ENCODE data around the gene CCDC194. TPM values are rescaled to one million over a fixed set of nuclear protein-coding genes. Genes with fewer than 3 reads are reported as not detected.
A peak's percentile ranks its signal among the peaks of the same experiment; 100 is the strongest.

CCDC194 gene
- total and polyA plus RNA-seq, 2 of the 13 experiments (the other 11 are each of a cell fraction or from before 2014, with no cell fraction given) = 0.13 to 0.21 TPM

DNA sequence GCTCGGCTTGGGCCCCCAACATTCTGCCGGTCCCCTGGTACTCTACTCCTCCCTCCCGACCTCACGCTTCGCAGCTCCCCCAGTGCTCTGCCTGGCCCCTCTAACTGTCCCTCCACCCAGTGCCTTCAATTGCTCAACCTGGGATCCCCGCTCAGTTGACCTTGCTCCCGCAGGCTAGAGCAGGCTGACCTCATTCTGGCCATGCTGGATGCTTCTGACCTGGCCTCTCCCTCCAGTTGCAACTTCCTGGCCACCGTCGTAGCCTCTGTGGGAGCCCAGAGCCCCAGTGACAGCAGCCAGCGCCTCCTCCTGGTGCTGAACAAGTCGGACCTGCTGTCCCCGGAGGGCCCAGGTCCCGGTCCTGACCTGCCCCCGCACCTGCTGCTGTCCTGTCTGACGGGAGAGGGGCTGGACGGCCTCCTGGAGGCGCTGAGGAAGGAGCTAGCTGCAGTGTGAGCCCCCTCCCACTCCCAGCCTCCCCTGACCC, 53.1 kb downstream of the CCDC194 start:
- Histone ChIP-seq H3K4me2 (ENCODE audit: low read depth, low read length) (peak overlapping the region; percentile 72), H4K20me1 (ENCODE audit: insufficient read depth, low read length) (no peaks in the 10 kb centered on the region), H3K27ac (ENCODE audit: extremely low read length, insufficient read depth, low read length) (peak overlapping the region; percentile 66), H3K36me3 (replicated peaks in 1 of 2; ENCODE audit: control insufficient read depth in 1 of 2, insufficient read depth in 2 of 2, low read length in 2 of 2) (peaks cover 1 to 9% of the 10 kb centered on the region in 2 experiments; a peak in 1 of 5 replicates), H3K4me1 (ENCODE audit: insufficient read depth, low read length) (peaks cover 46% of the 10 kb centered on the region), H2AFZ (ENCODE audit: low read length) (no peak overlapping the region), H3K9me3 (ENCODE audit: low read length) (no peaks in the 10 kb centered on the region), H3K9ac (ENCODE audit: insufficient read depth, low read depth, low read length) (peak overlapping the region; percentile 20; the same call in 1 of the 2 replicates), H3K79me2 (ENCODE audit: insufficient read depth, low read length) (peaks cover 7% of the 10 kb centered on the region), H3K4me3 (replicated peaks in 1 of 3; ENCODE audit: insufficient read depth in 1 of 3, low read depth in 2 of 3, low read length in 3 of 3) (peak overlapping the region in 2 of 3 experiments; percentile 19 to 46; a peak in 2 of 6 replicates), H3K27me3 (ENCODE audit: control insufficient read depth in 1 of 2, insufficient read depth in 2 of 2, low read length in 2 of 2) (no peaks in the 10 kb centered on the region; a peak in 1 of 5 replicates)
- FAIRE-seq (peak; percentile 76), ATAC-seq (peak; percentile 71), DNase-seq (ENCODE audit: low spot score) (peak; percentile 81)
- no TSS peak for BruUV-seq (replicated peaks)
- POLR2A ChIA-PET = interaction anchor here (1.0 kb wide), 1 partner anchor 79 kb away, joined by 4 read pairs; the partner anchor contains the start of gene MVB12A
- in situ Hi-C loops (cut with HindIII; ENCODE audit: extremely low pct_ligation_motif_present, low pct_unique_long_range_greater_than_20kb) (no loop called here), intact Hi-C loops (cut with micrococcal nuclease; ENCODE audit: unreplicated experiment) (loop anchor here (10.0 kb wide), 1 partner anchor 124 kb away; the partner anchor contains the start of gene NXNL1)
- WGBS (ENCODE audit: low lambda C conversion rate) = 31% methylated on average over 16 of the region's 17 CpGs
- CTCF ChIA-PET (ENCODE audit: low intra/inter-chr PET ratio, low total read pairs) = no interaction called here
- peak; percentile 75 for TF ChIP-seq SAP130 (CRISPR knock-in tag; IDR thresholded peaks at IDR 0.05; ENCODE audit: low read depth)
- TF ChIP-seq ZNF547 (CRISPR knock-in tag; IDR thresholded peaks at IDR 0.05) = 0 out of 2 replicates have a peak, but pooled peaks have one; percentile 16
- no peak for TF ChIP-seq KDM3A (CRISPR knock-in tag; IDR thresholded peaks at IDR 0.05; ENCODE audit: low read depth)
- no peak for TF ChIP-seq NRL (CRISPR knock-in tag; IDR thresholded peaks at IDR 0.05; ENCODE audit: borderline replicate concordance)
- peak; percentile 65 for TF ChIP-seq MED1 (CRISPR knock-in tag; IDR thresholded peaks at IDR 0.05)
- no peak for TF ChIP-seq SOX13 (IDR thresholded peaks at IDR 0.05)
- peak in 1 of 2 experiments; percentile 22; a peak in 1 of 4 replicates for TF ChIP-seq SOX13 (CRISPR knock-in tag; conservative IDR thresholded peaks at IDR 0.05 in 1 of 2, IDR thresholded peaks at IDR 0.05 in 1 of 2)
- TF ChIP-seq, protein P1, sequence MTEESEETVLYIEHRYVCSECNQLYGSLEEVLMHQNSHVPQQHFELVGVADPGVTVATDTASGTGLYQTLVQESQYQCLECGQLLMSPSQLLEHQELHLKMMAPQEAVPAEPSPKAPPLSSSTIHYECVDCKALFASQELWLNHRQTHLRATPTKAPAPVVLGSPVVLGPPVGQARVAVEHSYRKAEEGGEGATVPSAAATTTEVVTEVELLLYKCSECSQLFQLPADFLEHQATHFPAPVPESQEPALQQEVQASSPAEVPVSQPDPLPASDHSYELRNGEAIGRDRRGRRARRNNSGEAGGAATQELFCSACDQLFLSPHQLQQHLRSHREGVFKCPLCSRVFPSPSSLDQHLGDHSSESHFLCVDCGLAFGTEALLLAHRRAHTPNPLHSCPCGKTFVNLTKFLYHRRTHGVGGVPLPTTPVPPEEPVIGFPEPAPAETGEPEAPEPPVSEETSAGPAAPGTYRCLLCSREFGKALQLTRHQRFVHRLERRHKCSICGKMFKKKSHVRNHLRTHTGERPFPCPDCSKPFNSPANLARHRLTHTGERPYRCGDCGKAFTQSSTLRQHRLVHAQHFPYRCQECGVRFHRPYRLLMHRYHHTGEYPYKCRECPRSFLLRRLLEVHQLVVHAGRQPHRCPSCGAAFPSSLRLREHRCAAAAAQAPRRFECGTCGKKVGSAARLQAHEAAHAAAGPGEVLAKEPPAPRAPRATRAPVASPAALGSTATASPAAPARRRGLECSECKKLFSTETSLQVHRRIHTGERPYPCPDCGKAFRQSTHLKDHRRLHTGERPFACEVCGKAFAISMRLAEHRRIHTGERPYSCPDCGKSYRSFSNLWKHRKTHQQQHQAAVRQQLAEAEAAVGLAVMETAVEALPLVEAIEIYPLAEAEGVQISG (CRISPR knock-in tag; IDR thresholded peaks at IDR 0.05) = peak; percentile 75
- TF ChIP-seq HDAC2 (CRISPR knock-in tag; IDR thresholded peaks at IDR 0.05) = peak; percentile 65; the same call in 1 of the 2 replicates
- TF ChIP-seq PHF21A (CRISPR knock-in tag; IDR thresholded peaks at IDR 0.05) = peak; percentile 65; the same call in 1 of the 2 replicates
- TF ChIP-seq HOXA3 (CRISPR knock-in tag; IDR thresholded peaks at IDR 0.05) = peak; percentile 65; the same call in 1 of the 2 replicates
- TF ChIP-seq, protein P2, sequence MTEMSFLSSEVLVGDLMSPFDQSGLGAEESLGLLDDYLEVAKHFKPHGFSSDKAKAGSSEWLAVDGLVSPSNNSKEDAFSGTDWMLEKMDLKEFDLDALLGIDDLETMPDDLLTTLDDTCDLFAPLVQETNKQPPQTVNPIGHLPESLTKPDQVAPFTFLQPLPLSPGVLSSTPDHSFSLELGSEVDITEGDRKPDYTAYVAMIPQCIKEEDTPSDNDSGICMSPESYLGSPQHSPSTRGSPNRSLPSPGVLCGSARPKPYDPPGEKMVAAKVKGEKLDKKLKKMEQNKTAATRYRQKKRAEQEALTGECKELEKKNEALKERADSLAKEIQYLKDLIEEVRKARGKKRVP (CRISPR knock-in tag; IDR thresholded peaks at IDR 0.05) = peak in 1 of 2 experiments; percentile 61; a peak in 2 of 4 replicates
- no peak for TF ChIP-seq ZKSCAN1 (IDR thresholded peaks at IDR 0.05; ENCODE audit: low read length)
- TF ChIP-seq, protein P3, sequence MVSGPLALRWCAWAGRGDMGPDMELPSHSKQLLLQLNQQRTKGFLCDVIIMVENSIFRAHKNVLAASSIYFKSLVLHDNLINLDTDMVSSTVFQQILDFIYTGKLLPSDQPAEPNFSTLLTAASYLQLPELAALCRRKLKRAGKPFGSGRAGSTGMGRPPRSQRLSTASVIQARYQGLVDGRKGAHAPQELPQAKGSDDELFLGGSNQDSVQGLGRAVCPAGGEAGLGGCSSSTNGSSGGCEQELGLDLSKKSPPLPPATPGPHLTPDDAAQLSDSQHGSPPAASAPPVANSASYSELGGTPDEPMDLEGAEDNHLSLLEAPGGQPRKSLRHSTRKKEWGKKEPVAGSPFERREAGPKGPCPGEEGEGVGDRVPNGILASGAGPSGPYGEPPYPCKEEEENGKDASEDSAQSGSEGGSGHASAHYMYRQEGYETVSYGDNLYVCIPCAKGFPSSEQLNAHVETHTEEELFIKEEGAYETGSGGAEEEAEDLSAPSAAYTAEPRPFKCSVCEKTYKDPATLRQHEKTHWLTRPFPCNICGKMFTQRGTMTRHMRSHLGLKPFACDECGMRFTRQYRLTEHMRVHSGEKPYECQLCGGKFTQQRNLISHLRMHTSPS (CRISPR knock-in tag; IDR thresholded peaks at IDR 0.05; ENCODE audit: low read depth) = peak; percentile 73; the same call in 1 of the 2 replicates
- peak; percentile 54; the same call in 1 of the 2 replicates for TF ChIP-seq ZNF337 (CRISPR knock-in tag; IDR thresholded peaks at IDR 0.05; ENCODE audit: borderline replicate concordance, low read depth)
- TF ChIP-seq, protein P4, sequence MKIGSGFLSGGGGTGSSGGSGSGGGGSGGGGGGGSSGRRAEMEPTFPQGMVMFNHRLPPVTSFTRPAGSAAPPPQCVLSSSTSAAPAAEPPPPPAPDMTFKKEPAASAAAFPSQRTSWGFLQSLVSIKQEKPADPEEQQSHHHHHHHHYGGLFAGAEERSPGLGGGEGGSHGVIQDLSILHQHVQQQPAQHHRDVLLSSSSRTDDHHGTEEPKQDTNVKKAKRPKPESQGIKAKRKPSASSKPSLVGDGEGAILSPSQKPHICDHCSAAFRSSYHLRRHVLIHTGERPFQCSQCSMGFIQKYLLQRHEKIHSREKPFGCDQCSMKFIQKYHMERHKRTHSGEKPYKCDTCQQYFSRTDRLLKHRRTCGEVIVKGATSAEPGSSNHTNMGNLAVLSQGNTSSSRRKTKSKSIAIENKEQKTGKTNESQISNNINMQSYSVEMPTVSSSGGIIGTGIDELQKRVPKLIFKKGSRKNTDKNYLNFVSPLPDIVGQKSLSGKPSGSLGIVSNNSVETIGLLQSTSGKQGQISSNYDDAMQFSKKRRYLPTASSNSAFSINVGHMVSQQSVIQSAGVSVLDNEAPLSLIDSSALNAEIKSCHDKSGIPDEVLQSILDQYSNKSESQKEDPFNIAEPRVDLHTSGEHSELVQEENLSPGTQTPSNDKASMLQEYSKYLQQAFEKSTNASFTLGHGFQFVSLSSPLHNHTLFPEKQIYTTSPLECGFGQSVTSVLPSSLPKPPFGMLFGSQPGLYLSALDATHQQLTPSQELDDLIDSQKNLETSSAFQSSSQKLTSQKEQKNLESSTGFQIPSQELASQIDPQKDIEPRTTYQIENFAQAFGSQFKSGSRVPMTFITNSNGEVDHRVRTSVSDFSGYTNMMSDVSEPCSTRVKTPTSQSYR (CRISPR knock-in tag; IDR thresholded peaks at IDR 0.05; ENCODE audit: borderline replicate concordance) = peak; percentile 46; the same call in 1 of the 2 replicates
